Measurements from ENCODE around the gene DTNB.

DNA sequence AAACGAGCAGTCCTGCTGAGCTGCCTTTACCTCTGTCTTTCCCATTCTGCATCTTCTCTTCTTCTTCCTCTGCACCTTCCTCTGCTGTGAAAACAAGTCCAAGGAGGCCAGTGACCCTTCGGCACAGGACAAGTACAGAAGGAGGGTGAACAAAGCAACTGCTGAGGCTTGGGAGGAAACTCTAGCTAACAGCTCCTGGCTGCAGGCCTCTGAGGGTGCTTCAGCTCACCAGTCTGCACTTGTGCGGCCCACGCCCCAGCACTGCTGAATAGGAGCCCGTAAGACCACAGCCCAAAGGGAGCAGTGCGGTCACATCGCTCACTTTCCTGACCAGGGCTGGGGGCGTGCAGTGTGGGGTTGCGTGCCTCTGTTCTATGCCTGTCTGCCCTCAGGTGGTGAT is 289.6 kb downstream of the DTNB start:
- no peak for TF ChIP-seq ASH2L (IDR thresholded peaks at IDR 0.05; ENCODE audit: borderline replicate concordance, low read depth)
- no peak for TF ChIP-seq CBFB (IDR thresholded peaks at IDR 0.05; ENCODE audit: low read depth)
- TF ChIP-seq POLR2A (IDR thresholded peaks at IDR 0.05; ENCODE audit: low read depth, low read length): no peak
- TF ChIP-seq, protein P1, sequence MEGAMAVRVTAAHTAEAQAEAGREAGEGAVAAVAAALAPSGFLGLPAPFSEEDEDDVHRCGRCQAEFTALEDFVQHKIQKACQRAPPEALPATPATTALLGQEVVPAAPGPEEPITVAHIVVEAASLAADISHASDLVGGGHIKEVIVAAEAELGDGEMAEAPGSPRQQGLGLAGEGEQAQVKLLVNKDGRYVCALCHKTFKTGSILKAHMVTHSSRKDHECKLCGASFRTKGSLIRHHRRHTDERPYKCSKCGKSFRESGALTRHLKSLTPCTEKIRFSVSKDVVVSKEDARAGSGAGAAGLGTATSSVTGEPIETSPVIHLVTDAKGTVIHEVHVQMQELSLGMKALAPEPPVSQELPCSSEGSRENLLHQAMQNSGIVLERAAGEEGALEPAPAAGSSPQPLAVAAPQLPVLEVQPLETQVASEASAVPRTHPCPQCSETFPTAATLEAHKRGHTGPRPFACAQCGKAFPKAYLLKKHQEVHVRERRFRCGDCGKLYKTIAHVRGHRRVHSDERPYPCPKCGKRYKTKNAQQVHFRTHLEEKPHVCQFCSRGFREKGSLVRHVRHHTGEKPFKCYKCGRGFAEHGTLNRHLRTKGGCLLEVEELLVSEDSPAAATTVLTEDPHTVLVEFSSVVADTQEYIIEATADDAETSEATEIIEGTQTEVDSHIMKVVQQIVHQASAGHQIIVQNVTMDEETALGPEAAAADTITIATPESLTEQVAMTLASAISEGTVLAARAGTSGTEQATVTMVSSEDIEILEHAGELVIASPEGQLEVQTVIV (IDR thresholded peaks at IDR 0.05; ENCODE audit: borderline replicate concordance, partially characterized antibody): no peak
- TF ChIP-seq SMAD1 (IDR thresholded peaks at IDR 0.05; ENCODE audit: low read depth, partially characterized antibody): no peak
- TF ChIP-seq, protein P2, sequence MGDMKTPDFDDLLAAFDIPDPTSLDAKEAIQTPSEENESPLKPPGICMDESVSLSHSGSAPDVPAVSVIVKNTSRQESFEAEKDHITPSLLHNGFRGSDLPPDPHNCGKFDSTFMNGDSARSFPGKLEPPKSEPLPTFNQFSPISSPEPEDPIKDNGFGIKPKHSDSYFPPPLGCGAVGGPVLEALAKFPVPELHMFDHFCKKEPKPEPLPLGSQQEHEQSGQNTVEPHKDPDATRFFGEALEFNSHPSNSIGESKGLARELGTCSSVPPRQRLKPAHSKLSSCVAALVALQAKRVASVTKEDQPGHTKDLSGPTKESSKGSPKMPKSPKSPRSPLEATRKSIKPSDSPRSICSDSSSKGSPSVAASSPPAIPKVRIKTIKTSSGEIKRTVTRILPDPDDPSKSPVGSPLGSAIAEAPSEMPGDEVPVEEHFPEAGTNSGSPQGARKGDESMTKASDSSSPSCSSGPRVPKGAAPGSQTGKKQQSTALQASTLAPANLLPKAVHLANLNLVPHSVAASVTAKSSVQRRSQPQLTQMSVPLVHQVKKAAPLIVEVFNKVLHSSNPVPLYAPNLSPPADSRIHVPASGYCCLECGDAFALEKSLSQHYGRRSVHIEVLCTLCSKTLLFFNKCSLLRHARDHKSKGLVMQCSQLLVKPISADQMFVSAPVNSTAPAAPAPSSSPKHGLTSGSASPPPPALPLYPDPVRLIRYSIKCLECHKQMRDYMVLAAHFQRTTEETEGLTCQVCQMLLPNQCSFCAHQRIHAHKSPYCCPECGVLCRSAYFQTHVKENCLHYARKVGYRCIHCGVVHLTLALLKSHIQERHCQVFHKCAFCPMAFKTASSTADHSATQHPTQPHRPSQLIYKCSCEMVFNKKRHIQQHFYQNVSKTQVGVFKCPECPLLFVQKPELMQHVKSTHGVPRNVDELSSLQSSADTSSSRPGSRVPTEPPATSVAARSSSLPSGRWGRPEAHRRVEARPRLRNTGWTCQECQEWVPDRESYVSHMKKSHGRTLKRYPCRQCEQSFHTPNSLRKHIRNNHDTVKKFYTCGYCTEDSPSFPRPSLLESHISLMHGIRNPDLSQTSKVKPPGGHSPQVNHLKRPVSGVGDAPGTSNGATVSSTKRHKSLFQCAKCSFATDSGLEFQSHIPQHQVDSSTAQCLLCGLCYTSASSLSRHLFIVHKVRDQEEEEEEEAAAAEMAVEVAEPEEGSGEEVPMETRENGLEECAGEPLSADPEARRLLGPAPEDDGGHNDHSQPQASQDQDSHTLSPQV (IDR thresholded peaks at IDR 0.05): no peak

Data from GM12878 (cell line).